HG03442 (cell line): ENCODE results near the gene PDIA5.

Source experiments
- ATAC-seq: cut with Tn5 transposase; IDR thresholded peaks from one replicate; pipeline ENCODE4 v1.9.1; 2021; ENCODE audit warnings: mild to moderate bottlenecking, moderate library complexity; ENCODE audit not compliant: unreplicated experiment

Gene PDIA5

GRCh38 chr3:123090728-123091531 is 24.1 kb downstream of the PDIA5 start:
- no peak for ATAC-seq

- ATAC-seq: no peak
These were observed 25.4 kb downstream of the PDIA5 start for GRCh38 chr3:123092243-123092642.

GRCh38 chr3:123093696-123094095 is 26.9 kb downstream of the PDIA5 start:
- ATAC-seq: no peak

GRCh38 chr3:123094516-123095313 is 27.9 kb downstream of the PDIA5 start:
- no peak for ATAC-seq

- no peak for ATAC-seq
These were observed 29.3 kb downstream of the PDIA5 start for GRCh38 chr3:123096126-123096525.

GRCh38 chr3:123096731-123097130 is 29.9 kb downstream of the PDIA5 start:
- ATAC-seq: no peak

- no peak for ATAC-seq
These were observed 31.9 kb downstream of the PDIA5 start for GRCh38 chr3:123098426-123099330.

GRCh38 chr3:123099331-123100192 is 32.7 kb downstream of the PDIA5 start:
- no peak for ATAC-seq

GRCh38 chr3:123100193-123100776 is 33.5 kb downstream of the PDIA5 start:
- ATAC-seq: no peak

- no peak for ATAC-seq
These were observed 35.4 kb downstream of the PDIA5 start for GRCh38 chr3:123102249-123102648.

GRCh38 chr3:123102826-123103225 is 36.0 kb downstream of the PDIA5 start:
- no peak for ATAC-seq

- ATAC-seq: no peak
These were observed 37.7 kb downstream of the PDIA5 start for GRCh38 chr3:123104550-123104949.

- no peak for ATAC-seq
These were observed 38.7 kb downstream of the PDIA5 start for GRCh38 chr3:123105201-123106189.

GRCh38 chr3:123110282-123110975 is 43.6 kb downstream of the PDIA5 start:
- ATAC-seq: no peak

GRCh38 chr3:123110976-123111615 is 44.3 kb downstream of the PDIA5 start:
- ATAC-seq: no peak

- ATAC-seq: no peak
These were observed 44.8 kb downstream of the PDIA5 start for GRCh38 chr3:123111640-123112039.

- no peak for ATAC-seq
These were observed 45.4 kb downstream of the PDIA5 start for GRCh38 chr3:123112232-123112631.
